NOMO-1 (cell line): Measurements from ENCODE around the gene PNPLA1.

ENCODE experiments used
- DNase-seq, 2 experiments: peaks; one replicate each; lab custom pipeline; 2025; ENCODE audit not compliant: unreplicated experiment in 2 of 2; lab: John Stamatoyannopoulos, UW

Gene PNPLA1

DNA sequence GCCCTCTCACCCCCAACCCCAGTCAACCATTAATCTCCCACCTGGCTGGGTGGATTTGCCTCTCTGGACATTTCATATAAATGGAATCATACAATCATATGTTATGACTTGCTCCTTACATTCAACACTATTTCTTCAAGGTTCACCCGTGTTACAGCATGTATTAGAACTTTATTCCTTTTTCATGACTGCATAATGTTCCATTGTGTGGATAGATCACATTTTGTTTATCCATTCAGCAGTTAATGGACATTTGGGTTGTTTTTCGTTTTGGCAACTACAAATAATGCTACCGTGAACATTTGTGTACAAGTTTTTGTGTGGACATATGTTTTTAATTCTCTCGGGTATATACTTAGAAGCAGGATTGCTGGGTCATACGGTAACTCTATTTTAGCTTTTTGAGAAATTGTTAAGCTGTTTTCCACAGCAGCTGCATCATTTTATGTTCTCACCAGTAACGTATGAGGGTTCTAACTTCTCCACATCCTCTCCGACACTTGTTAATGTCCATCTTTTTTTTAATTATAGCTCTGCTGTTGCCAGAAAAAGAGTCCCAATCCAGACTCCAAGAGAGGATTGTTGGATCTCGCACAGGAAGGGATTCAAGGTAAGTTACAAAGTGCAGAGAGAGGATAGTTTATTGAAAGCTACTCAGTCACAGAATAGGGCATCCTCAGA, 82.8 kb downstream of the PNPLA1 start:
- DNase-seq: no peak

GRCh38 chr6:36353411-36353915, 83.6 kb downstream of the PNPLA1 start:
- DNase-seq: no peak

DNA sequence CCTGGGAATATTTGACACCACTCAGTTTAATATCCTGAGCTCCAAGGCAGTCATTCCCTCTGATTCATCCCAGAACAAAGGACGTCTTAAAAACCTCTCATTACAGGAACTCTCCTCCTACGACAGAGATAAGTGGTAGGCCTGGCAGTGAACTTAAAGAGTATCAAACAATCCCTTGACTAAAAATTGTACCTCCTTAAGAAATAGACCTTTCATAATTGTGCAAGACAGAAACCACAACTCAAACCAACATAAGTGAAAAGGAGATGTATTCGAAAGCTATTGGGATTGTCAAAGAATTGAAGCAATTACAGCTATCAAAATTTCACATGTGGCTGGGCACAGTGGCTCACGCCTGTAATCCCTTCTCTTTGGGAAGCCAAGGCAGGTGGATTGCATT, 86.0 kb downstream of the PNPLA1 start:
- DNase-seq: peak; percentile 58 to 87

DNA sequence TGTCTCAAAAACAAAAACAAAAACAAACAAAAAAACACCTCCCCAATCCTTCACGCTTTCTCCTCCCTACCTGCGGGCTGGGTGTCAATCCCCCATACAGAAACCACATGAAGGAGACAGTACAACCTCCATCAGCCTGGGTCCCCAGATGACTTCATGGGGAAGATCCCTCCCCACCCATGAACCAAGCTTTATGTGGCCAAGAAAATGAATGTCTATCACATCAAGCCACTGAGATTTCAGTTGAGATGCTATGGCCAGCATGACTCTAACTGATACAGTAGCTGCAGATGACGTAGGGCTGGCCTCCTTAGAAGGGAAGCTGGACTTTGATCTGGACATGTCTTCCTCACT, 88.0 kb downstream of the PNPLA1 start:
- no peak for DNase-seq
